GM10847 (cell line): ENCODE measurements around the gene ZFAND3.

ENCODE experiments used
- POLR2A ChIP-seq: IDR thresholded peaks from 2 replicates; pipeline ENCODE4 v1.6.1; 2011; ENCODE audit not compliant: insufficient read length; ENCODE audit errors: extremely low read depth

ZFAND3 gene

DNA sequence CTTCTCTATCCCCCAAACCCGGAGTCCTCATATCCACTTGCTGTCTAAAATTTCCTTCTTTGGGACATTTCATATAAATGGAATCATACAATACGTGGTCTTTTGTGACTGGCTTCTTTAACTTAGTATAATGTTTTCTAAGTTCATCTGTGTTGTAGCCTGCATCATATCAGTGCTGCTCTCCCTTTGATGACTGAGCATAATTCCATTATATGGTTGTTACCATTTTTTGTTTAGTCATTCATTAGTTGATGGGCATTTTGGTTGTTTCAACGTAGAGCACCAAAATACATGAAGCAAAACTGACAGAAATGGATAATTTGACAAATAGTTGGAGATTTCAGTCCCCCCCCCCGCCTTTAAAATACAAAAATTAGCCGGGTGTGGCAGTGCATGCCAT is 71.5 kb downstream of the ZFAND3 start:
- TF ChIP-seq POLR2A: no peak

DNA sequence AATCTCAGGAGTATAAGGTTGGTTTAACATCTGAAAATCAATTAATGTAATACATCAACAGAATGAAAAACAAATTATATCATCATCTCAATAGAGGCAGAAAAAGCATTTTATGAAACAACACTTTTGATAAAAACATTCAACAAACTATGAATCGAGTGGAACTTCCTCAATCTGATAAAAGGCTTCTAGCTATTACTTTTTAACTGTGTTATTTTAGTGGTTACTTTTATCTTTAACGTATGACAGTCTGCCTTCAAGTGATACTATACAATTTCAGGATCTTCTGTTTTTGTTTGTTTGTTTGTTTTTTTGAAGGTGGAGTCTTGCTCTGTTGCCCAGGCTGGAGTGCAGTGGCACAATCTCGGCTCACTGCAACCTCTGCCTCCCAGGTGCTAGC is 73.7 kb downstream of the ZFAND3 start:
- no peak for TF ChIP-seq POLR2A

DNA sequence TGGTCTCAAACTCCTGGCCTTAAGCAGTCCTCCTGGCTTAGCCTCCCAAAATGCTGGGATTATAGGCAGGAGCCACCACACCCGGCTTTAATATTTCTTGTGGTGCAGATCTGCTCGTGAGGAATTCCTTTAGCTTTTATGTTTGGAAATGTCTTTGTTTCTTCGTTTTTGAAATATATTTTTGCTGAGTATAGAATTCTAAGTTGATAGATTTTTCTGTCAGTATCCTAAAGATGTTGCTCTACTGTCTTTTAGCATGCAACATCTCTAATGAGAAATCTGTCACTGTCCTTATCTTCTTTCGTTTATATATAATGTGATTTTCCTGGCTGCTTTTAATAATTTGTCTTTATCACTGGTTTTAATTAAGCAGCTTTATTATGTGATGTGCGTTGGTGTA is 75.1 kb downstream of the ZFAND3 start:
- no peak for TF ChIP-seq POLR2A

DNA sequence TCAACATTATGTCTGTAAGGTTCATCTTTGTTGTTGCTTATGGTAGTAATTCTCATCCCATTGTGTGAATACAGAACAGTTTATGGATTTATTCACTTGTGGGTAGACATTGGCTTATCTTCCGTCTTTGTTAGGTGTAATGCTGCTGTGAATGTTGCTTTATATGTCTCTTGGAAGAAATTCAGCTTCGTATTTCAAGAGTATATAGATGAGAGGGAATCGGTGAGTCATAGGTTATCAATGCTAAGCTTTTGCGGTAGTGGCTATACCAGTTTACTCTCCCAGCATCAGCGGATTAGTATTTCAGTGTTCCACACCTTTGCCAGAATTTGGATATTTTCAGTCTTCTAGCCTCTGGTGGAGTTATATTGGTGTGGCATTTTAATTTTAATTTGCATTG is 77.8 kb downstream of the ZFAND3 start:
- TF ChIP-seq POLR2A: no peak

DNA sequence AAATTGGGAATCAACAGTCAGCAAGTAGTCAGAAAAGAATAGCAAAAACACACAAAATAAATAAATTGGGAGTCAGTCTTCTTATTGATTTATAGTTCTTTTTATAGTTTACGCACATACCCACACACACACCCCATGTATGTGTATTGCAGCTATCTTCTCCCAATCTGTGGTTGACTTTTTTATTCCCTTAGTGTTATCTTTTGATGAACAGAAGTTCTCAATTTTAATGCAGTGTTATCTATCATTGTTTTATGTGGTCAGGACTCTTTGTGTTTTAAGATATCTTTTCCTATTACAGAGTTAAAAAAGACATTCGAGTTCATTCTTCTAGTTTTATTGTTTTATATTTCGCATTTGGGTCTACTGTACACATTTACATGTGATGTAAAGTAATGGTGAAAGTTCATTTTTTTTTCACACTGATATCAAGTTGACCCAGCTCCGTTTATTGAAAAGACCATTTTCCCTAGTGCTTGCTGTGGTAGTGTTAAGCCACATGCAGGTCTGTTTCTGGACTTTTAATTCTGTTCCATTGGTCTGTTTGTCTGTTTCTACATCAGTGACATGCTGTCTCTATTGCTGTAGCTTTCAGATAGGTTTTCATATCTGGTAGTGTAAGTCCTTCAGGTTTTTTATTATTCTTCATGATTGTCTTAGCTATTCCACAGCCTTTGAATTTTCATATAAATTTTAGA is 78.4 kb downstream of the ZFAND3 start:
- no peak for TF ChIP-seq POLR2A

DNA sequence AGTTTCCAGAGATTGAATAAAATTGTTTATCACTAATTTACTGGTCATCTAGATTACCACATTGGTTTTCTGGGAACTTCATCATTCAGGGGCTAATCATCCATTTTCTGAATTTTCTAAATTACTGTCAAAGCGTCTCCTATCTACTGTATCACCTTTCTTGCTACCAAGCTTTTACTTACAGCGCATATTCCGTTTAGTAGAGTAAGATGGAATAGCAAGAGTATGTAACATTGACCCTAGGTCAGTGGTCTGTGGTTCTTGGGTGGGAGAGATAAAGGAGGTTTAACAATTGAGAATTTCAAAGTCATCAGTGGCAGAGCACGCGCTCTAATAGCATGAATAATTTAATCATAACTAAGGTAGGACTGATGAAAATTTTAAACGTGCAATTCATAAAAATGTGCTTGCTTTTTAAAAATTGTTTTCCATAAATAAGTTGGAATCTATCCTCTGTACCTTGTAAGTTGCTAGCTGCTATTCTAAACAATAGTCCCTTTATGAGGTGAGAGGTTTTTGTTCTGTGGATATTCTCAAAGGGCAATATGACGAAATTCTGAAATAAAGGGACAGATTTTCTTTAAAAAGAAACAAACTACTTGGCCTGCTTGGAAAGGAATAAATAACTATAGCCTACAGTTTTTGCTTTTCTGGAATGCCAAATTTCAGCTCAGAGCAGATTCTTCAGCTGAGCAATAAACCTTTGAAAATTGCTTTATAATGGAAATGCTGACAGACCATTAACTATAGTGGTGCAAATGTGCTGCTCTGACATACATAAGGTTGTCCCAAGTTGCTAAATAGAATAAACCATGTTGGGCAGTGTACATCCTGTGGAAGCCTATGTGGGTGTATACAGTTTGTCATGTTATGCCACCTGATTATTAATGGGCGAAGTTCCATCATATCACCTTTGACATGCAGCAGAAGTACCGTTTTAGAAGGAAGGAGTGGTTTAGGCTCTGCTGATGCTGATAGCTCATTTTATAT is 84.1 kb downstream of the ZFAND3 start:
- TF ChIP-seq POLR2A: no peak

DNA sequence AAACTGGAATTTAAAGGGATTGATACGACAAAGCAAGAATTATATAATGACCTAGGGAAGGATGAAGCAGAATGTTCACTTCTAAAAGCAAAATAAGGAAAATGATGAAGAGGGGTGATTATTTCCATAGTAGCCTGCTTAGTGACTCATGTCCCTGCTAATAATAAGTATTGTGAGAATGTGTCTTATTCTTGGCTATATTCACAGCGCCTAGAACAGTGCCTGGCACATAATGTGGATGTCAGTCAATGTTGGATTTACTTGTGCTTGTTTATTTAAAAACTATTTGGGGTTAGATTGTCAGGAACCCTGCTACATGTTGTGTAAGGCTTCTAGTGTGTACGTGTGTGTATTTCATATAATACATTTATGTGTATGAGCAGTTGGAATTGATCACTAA is 85.1 kb downstream of the ZFAND3 start:
- no peak for TF ChIP-seq POLR2A

DNA sequence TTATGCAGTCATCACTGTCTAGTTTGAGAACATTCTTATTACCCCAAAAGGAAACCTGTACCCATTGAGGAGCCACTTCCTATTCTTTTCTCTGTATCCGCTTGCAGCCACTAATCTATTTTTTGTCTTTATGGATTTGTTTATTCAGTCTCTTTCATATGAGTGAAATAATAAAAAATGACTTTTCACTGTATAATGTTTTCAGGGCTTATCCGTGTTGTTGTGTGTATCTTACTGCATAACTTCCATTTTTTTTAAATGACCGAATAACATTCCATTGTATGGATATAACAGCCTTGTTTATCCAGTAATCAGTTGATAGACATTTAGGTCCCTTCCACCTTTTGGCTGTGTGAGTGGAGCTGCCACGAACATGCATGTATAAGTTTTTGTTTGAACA is 86.6 kb downstream of the ZFAND3 start:
- no peak for TF ChIP-seq POLR2A

DNA sequence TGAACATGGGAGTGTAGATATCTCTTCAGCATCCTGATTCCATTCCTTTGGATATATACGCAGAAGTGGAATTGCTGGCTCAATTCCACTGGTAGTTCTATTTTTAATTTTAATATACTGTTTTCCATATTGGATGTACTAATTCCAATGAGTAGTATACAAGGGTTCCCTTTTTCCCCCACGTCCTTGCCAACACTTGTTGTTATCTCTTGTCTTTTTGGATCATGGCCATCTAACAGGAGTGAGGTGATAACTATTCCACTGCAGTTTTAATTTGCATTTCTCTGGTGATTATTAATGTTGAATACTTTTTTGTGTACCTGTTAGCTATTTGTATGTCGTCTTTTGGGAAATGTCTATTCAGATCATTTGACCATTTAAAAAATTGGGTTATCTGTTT is 91.5 kb downstream of the ZFAND3 start:
- TF ChIP-seq POLR2A: no peak

DNA sequence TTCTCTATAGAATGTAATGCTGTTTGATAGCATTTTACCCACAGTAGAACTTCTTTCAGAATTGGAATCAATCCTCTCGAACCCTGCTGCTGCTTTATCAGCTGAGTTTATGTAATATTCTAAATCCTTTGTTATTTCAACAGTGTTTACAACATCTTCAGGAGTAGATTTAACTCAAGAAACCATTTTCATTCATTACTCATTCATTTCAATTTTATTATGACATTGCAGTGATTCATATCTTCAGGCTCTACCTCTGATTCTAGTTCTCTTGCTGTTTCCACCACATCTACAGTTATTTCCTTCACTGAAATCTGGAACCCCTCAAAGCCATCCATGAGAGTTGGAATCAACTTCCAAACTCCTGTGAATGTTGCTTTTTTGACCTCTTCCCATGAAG is 93.7 kb downstream of the ZFAND3 start:
- TF ChIP-seq POLR2A: no peak

DNA sequence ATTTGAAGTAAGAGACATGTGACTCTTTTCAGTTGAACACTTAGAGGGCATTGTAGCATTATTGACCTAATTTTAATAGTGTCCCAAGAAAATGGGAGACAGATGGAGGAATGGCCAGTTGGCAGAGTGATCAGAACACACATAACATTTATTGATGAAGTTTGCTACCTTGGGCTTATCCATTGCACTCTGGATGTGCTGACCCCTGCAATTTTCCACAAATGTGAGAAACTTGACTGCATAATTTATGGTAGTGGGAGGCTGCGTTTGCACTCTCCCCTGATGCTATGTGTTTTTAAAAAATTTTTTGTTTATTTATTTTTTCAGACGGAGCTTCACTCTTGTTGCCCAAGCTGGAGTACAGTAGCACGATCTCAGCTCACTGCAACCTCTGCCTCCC is 95.9 kb downstream of the ZFAND3 start:
- no peak for TF ChIP-seq POLR2A

DNA sequence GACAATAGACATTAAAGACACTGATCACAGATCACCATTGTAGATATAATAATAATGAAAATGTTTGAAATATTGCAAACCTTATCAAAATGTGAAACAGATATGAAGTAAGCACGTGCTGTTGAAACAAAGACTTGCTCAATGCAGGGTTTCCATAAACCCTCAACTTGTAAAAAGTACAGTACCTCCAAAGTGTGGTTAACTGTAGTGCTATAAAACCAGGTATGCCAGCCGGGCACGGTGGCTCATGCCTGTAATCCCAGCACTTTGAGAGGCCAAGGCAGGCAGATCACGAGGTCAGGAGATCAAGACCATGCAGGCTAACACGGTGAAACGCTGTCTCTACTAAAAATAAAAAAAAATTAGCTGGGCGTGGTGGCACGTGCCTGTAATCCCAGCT is 96.6 kb downstream of the ZFAND3 start:
- TF ChIP-seq POLR2A: no peak

DNA sequence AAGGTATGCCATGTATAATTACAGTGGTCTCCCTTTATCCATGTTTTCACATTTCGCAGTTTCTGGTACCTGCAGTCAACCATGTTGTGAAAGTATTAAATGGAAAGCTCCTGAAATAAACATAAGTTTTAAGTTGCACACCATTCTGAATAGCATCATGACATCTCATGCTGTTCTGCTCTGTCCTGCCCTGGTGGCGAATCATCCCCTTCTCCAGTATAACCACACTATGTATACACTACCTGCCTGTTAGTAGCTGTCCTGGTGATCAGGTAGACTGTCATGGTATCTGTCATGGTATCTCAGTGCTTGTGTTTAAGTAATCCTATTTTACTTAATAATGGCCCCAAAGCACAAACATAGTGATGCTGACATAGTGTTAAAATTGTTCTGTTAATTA is 97.1 kb downstream of the ZFAND3 start:
- no peak for TF ChIP-seq POLR2A

DNA sequence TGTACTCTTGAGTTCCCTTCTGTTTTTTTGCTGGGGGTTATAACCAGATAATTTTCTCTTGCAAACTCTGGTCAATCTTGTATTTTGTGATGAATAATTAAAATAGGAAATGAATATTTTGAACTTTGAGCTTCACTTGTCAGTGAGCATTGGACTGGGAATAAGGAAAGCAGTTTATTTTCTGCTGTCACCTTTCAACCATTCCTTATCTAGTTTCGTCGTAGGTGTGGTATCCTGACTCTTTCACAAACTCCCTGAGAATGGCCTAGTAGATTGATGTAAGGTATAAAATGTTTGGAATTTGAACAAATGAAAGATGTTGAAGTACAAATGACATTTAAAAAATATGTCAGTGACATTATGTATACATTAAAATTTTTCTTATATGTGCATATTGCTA is 98.0 kb downstream of the ZFAND3 start:
- no peak for TF ChIP-seq POLR2A

DNA sequence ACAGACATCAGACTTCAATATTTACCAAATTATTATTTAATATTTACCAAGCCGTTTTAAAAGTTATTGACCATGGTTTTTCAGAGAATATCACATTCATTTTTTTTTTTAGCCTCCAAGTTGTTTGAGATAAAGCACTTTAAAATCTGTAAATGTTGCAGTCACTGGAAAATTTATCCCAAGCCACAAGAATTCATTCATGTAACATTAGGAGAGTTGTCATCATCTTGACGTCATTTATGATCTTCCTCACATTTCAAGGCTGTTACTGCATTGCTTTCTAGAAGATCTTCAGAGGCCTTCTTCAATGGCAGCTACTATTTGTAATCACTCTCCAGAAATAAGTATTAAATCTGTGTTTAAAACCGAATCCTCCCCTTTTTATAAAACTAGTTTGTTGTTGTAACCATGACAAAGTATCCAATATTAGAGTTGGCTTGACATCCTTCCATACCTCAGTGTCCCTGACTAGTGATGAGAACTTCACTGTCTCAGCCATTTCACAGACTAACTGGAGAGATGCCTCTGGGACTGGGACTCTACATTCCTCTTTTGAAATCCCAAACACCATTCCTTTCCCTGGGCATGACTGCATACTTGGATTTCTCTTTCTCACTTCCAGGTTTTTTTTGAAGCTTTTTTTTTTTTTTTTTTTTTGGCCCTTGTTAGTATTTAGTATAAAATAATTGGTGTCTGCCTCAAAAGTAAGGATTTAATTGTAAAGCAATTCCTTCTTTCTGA is 100.1 kb downstream of the ZFAND3 start:
- TF ChIP-seq POLR2A: no peak

DNA sequence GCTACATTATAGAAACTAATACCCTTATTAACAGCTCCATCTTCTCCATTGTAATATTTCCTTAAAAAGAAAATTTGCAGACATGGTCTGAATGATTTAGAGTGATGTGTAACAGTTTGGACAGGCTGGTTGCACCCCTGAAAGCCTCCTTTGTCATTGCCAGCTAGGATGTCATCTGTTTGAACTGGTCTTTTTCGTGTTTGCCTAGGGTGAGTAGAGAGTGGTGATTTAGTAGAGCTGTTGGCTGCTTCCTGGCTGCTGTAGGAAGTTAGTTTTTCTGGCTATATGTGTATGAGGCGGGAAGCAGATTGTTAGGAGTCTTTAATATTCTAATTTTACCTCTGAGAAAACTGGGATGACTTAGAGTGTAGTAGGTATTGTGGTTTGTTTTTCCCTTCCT is 101.1 kb downstream of the ZFAND3 start:
- no peak for TF ChIP-seq POLR2A
